ELR (cell line): ENCODE data around the gene NOLC1.
"Not testable (repeated sequence)": the region's sequence is repeated elsewhere in the genome, so short reads cannot be mapped to it uniquely, and the experiment has no call there.

Source experiments
- DNase-seq: peaks from one replicate; pipeline ENCODE4 v3.0.0-alpha.2; 2015; ENCODE audit warnings: low read depth

NOLC1 gene

DNA sequence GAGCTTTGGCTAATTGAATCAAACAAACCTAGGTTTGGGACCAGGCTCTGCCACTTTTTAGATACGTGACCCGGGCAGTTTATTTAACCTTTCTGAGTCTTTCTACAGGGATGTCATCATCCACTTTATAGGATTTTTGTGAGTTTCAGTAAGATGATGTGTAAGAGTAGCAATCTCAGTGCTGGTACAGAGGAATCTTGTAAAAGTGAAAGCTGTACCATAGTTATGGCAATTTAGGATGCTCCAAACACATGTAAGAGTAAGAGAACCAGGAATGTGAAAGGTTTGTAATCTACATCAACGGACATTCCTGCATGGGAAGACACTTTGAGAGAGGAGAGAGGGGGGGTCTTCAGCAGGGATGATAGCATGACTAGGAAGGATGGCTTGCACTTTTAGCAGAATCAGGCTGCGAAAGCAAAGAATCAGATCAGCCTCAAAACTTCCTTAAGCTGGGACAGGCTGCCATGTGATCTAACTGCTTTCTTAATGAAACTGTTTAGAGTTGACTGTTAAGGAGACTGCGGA lies 968 bp downstream of the NOLC1 start:
- peak; percentile 24 for DNase-seq

- DNase-seq, result no peak
Measured at GRCh38 chr10:102154466-102155116, 2.4 kb downstream of the NOLC1 start.

GRCh38 chr10:102157224-102157623 lies 5.0 kb downstream of the NOLC1 start:
- no peak for DNase-seq

DNA sequence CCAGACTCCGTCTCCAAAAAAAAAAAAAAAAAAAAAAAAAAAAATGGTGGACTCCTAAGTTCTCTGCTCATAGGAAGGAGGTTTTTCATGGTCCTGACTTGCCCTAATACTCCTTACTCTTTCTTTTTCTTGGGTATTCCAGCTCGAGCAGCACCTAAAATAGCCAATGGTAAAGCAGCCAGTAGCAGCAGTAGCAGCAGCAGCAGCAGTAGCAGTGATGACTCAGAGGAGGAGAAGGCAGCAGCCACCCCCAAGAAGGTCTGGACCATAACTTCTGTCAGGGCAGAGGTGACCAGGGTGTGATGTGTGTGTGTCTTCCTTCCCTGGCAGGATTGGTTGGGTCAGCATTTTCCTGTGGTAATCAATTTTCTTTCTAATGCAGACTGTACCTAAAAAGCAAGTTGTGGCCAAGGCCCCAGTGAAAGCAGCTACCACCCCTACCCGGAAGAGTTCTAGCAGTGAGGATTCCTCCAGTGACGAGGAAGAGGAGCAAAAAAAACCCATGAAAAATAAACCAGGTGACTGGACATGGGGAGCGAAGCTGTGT lies 6.9 kb downstream of the NOLC1 start:
- peak; percentile 64 for DNase-seq

DNA sequence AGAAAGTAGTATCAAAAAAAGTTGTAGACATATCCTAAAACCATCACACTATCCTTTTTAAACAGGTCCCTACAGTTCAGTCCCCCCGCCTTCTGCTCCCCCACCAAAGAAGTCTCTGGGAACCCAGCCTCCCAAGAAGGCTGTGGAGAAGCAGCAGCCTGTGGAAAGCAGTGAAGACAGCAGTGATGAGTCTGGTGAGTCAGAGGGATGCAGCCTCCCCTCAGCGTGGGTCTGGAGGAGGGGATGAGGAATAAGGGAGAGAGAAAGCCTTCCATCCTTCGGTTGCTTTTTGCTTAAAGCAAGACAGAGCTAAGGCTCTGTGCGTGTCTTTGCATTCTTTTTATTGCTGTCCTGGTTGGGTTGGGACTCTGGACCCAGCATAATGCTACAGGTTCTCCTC lies 7.6 kb downstream of the NOLC1 start:
- no peak for DNase-seq

DNA sequence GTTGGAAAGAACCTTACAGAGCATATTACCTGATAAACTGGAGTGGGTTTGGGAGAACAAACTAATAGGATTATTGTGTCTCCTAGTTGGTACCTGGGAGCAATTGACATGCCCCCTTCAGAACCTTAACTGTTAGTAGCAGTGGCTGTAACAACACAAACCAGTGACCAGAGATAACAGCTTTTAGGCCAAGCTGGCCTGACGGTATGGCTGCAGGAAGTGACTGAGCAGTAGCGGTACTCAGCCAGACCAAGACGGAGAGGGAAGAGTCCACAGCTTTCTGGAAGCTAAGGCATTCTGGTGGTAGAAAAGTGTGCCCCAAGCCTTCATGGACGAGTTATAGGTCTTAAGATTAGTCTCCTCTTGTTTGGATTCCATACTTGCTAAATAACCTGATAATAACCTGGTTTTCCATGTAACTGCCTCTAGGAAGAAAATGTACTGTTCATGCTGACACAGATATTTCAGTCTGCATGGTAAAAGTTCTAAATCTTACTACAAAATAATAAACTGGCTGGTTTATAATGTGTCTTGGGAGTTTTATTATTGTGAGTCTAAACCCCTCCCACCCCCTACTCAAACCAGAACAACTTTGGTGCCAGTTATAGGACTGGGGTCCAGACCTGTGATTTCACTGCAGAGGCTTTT lies 11.3 kb downstream of the NOLC1 start:
- no peak for DNase-seq

- no peak for DNase-seq
Measured at GRCh38 chr10:102167861-102168260, 15.7 kb downstream of the NOLC1 start.

GRCh38 chr10:102170602-102171001 lies 18.4 kb downstream of the NOLC1 start:
- no peak for DNase-seq

DNA sequence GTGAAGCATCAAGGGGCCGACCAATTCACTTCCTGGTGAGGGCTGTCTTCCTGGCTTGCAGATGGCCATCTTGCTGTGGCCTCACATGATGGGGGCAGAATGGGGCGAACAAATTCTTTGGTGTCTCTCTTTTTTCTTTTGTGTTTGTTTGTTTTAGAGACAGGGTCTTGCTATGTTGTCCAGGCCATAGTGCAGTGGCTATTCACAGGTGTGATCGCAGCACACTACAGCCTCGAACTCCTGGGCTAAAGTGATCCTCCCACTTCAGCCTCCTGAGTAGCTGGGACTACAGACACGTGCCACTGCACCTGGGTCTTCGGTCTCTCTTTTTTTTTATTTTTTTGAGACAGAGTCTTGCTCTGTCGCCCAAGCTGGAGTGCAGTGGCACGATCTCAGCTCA lies 20.1 kb downstream of the NOLC1 start:
- DNase-seq, result no peak

DNA sequence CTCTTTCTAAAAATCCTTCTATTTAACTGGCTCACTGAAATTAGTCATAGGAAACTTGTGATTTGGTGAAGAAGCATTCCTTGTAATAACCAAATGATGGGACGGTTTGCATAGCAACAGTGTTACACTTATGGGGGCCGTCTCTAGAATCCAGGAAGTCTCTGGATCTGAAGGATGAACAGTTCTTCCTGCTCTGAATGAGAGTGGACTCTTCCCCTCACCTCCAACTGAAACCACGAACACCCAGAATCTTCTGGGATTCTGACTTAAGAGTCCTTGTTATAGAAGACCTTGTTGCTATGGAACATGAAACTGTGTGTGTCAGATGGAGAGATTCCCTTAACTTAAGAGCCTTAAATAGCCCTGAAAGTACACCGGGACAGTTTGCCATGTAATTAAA lies 23.2 kb downstream of the NOLC1 start:
- DNase-seq, result peak; percentile 77

DNA sequence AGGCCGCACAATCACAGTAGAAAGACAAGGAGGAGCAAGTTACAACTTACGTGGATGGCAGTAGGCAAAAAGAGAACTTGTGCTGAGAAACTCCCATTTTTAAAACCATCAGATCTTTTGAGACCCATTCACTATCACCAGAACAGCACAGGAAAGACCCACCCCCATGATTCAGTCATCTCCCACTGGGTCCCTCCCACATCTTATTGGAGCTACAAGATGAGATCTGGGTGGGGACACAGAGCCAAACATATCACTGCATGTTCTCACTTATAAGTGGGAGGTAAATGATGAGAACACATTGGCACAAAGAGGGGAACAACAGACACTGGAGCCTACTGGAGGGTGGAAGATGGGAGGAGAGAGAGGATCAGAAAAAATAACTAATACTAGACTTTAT lies 32.4 kb downstream of the NOLC1 start:
- DNase-seq, result no peak

DNA sequence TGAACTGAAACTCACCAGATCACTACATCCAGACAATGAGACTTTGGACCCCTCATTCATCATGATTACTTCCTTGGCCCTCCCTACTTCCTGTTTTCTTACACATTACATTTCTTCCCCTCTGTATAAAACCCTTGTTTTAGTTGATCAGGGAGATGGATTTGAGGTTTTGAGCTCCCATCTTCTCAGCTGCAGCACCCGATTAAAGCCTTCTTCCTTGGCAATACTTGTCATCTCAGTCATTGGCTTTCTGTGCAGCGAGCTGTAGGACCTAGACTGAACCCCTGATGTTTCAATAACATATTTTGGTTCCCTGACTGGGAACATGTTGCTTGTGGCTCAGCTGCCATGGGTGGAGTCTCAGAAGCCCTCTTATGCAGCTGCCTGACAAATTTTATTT lies 33.1 kb downstream of the NOLC1 start:
- no peak for DNase-seq

DNA sequence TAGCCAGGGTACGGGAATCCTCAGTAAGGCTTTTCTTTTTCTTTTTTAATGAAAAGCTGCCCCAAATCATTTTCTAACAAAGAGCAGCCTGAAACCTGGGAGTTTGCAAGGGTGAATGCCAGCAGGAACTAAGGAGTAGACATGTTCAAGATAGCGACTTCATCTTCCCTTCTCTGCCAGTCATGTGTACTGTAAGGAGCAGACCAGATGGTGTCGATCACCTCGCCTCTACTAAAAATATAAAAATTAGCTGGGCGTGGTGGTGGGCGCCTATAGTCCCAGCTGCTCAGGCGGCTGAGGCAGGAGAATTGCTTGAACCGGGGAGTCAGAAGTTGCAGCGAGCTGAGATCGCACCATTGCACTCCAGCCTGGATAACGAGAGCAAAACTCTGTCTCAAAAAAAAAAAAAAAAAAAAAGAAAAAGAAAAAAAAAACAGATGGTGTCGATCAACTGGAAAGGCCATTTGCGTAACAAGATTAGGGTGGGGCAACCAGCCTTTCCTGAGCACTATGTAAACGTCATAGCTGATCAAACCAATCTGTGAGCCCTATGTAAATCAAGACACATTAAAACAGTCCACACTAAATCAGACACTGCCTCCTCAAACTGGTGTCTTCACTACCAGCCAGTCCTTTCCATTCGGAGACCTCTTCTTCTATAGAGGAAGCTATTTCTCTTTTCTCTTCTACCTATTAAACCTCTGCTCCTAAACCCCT lies 33.8 kb downstream of the NOLC1 start:
- DNase-seq, result no peak

GRCh38 chr10:102188298-102188940 lies 36.2 kb downstream of the NOLC1 start:
- no peak for DNase-seq

DNA sequence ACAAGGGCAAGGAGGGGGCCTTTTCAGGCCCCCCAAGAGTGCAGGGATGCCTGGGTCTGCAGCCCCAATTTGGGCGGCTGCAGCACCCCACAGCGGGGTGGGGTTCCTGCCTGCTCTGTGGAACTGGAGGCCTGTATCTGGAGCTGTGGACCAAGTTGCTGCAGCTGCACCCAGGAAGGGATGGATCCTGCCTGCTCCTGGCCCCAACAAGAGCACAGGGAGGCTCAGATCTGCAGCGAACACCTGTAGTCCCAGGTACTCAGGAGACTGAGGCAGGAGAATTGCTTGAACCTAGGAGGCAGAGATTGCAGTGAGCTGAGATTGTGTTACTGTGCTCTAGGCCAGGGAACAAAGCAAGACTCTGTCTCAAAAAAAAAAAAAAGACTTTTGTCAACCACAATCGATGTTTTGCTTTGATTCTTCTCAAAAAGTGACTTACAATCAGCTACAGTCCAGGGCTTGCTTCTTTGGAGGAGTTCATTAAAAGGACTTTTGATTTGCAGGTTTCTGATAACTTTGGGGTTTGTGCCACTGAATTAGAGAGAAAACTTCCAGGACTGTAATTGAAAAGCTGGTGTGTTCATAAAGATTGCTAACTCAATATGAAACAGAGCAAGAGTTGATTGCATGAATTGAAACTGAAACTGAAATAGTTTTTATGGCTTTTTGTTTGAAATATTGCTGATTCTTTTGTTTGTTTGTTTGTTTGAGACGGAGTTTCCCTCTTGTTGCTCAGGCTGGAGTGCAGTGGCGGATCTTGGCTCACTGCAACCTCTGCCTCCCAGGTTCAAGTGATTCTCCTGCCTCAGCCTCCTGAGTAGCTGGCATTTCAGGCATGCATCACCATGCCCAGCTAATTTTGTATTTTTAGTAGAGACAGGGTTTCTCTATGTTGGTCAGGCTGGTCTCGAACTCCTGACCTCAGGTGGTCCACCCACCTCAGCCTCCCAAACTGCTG lies 37.0 kb downstream of the NOLC1 start:
- not testable (repeated sequence) for DNase-seq

- no peak for DNase-seq
Measured at GRCh38 chr10:102191956-102192355, 39.8 kb downstream of the NOLC1 start.

DNA sequence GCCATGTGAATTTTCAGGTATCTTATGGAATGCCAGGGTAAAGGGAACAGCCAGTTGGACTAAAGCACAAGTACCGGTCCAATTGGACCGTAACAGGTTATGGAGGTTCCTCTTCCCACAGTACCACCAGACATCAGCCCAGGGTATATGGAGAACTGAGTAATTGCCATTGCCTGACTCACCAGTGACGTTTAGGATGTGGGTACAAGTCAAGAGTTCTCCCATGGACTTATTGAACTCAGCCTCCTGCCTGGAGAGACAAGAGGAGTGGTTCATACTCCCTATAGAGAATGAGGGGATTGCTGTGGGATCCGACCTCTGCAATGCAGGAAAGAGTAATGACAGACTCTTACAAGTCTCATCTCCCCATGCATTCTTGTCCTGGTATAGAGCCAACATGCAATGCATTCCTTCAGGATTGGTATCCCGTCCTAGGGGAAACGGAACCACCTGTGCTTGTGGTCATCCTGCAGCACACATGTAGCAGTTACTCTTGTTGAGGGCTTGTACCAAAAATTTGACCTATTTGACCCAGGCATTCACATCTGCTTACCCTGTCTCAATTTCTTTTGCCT lies 43.2 kb downstream of the NOLC1 start:
- DNase-seq, result peak; percentile 65

DNA sequence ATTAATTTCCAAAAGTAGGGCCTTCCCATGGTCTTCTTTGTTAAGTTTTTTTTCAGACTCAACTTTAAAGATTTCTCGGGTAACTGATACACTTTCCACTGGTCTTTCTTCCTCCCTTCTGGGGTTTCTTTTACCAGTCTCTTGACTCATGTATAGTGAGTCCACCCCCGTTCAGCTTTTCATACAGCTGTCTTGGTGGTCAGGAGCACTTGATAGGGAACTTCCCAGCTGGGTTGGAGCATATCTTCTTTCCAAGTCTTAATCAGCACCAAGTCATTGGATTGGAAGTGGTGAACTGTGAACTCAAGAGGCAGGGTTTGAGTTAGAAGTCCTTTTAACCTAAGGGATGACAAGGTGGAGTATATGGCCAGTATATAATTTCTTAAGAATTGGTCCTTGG lies 44.7 kb downstream of the NOLC1 start:
- DNase-seq, result no peak

- DNase-seq, result no peak
Measured at GRCh38 chr10:102198027-102198426, 45.8 kb downstream of the NOLC1 start.

DNA sequence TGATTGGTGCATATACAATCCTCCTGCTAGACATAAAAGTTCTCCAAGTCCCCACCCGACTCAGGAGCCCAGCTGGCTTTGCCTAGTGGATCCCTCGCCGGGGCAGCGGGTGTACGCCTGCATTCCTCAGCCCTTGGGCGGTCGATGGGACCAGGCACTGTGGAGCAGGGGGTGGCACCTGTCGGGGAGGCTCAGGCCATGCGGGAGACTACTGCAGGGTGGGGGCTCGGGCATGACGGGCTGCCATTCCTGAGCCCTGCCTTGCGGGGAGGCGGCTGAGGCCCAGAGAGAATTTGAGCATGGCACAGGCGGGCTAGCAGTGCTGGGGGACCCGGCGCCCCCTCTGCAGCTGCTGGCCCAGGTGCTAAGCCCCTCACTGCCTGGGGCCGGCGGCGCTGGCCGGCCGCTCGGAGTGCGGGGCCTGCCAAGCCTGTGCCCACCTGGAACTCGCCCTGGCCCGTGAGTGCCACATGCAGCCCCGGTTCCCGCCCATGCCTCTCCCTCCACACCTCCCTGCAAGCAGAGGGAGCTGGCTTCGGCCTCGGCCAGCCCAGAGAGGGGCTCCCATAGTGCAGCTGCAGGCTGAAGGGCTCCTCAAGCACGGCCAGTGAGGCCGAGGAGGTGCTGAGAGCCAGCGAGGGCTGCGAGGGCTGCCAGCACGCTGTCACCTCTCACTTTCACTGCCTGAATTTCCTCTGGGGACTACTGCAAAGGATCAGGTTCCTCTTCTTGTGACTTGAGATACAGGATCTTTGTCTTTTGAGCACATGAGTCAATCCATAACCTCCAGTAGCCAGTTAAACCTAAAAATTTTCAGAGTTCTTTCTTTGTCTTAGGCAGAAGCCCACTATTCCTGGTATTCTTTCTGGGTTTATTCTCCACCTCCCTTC lies 48.8 kb downstream of the NOLC1 start:
- no peak for DNase-seq
